Body of pancreas (tissue), 4 donors: Measurements from ENCODE around the gene SLC9A9. TPM values are rescaled to one million over a fixed set of nuclear protein-coding genes. Genes with fewer than 3 reads are reported as not detected.

Experiments used
- ATAC-seq: fragments of 150-250 bp; one replicate; pipeline ENCODE4 v1.9.1; 2016
- DNase-seq, 4 donors: peaks; one replicate each; pipeline ENCODE4 v3.0.0-alpha.2; 2019
- H3K27ac ChIP-seq, 4 donors: fragments of 200-600 bp; sonication (generic); 1 replicate in 3 of 4; 2 replicates in 1 of 4; pipeline versions ENCODE4 v1.5.1 to v1.6.1; 2016 to 2019; ENCODE audit warnings: mild to moderate bottlenecking in 1 of 4, mixed read lengths in 1 of 4, moderate library complexity in 1 of 4
- H3K27me3 ChIP-seq, 2 donors: fragments of 200-600 bp; sonication (generic); one replicate each; pipeline ENCODE4 v1.6.0; 2016; ENCODE audit warnings: mild to moderate bottlenecking in 1 of 2
- H3K36me3 ChIP-seq, 2 donors: fragments of 200-600 bp; sonication (generic); replicated peaks in 1 of 2; 2 replicates each; pipeline ENCODE4 v1.5.1; 2016; ENCODE audit warnings: low read depth in 2 of 2; ENCODE audit not compliant: insufficient read depth in 1 of 2
- H3K4me1 ChIP-seq: fragments of 200-600 bp; sonication (generic); one replicate; pipeline ENCODE4 v1.6.0; 2016
- H3K4me3 ChIP-seq, 2 donors: fragments of 200-600 bp; sonication (generic); 1 replicate in 1 of 2; 2 replicates in 1 of 2; pipeline ENCODE4 v1.5.1; 2016 to 2019
- H3K9me3 ChIP-seq, 3 donors: fragments of 200-600 bp; sonication (generic); 1 replicate in 2 of 3; 2 replicates in 1 of 3; pipeline ENCODE4 v1.5.1; 2016
- CTCF ChIP-seq, 7 experiments: fragments of 450-650 bp in 4 of 7; fragments of 200-600 bp in 3 of 7; sonication (generic) in 3 of 7; IDR thresholded peaks; one replicate each; pipeline ENCODE4 v1.5.1; 2016 to 2019; ENCODE audit warnings: antibody characterized with exemption in 7 of 7
- POLR2A ChIP-seq, 3 donors: fragments of 450-650 bp; IDR thresholded peaks; one replicate each; pipeline ENCODE4 v1.6.1; 2016; ENCODE audit warnings: antibody characterized with exemption in 3 of 3, mild to moderate bottlenecking in 2 of 3
- WGBS, 2 donors: methylation state at CpG; one replicate each; pipeline ENCODE4 v1.1.5; 2017; 5-methylcytosine and 5-hydroxymethylcytosine counted together
- intact Hi-C: fragments of 100-400 bp; cut with DNase I; formaldehyde crosslinking; loops from one replicate; pipeline ENCODE4 v1.15.1; 2023
- total RNA-seq, 2 donors: library from RNA; depleted of rRNA; stranded (reverse); fragments of >200 nt; gene quantifications; one replicate each; pipeline ENCODE4 v1.1.0, GENCODE V29; 2016

SLC9A9 gene
- total RNA-seq, 2 donors from 2014 or later = 1.6 to 2.3 TPM

GRCh38 chr3:143258692-143259091 is 589.6 kb downstream of the SLC9A9 start:
- no peak for ATAC-seq
- intact Hi-C loops = no loop called here
- no peak for DNase-seq
- Histone ChIP-seq H3K27ac (no peak overlapping the region), H3K4me1 (no peaks in the 10 kb centered on the region), H3K36me3 (no peaks in the 10 kb centered on the region), H3K4me3 (no peak overlapping the region), H3K27me3 (no peaks in the 10 kb centered on the region), H3K9me3 (no peaks in the 10 kb centered on the region)
- no peak for TF ChIP-seq POLR2A (IDR thresholded peaks at IDR 0.05)
- no peak for TF ChIP-seq CTCF (IDR thresholded peaks at IDR 0.05)
- WGBS, 2 donors = 86 to 89% methylated on average over 4 of the region's 4 CpGs

- ATAC-seq (no peak), DNase-seq (no peak)
- H3K4me3 ChIP-seq = no peak overlapping the region
- intact Hi-C loops = no loop called here
- no peaks in the 10 kb centered on the region for H3K9me3 ChIP-seq
- H3K27ac ChIP-seq = no peak overlapping the region
- H3K4me1 ChIP-seq = no peaks in the 10 kb centered on the region
- no peaks in the 10 kb centered on the region for H3K36me3 ChIP-seq
- no peaks in the 10 kb centered on the region for H3K27me3 ChIP-seq
- TF ChIP-seq POLR2A (IDR thresholded peaks at IDR 0.05) (no peak), CTCF (IDR thresholded peaks at IDR 0.05) (no peak)
Measured at GRCh38 chr3:143256416-143256815, 591.9 kb downstream of the SLC9A9 start.

- intact Hi-C loops = no loop called here
- Histone ChIP-seq H3K4me1 (no peaks in the 10 kb centered on the region), H3K9me3 (no peaks in the 10 kb centered on the region), H3K4me3 (no peak overlapping the region), H3K27me3 (no peaks in the 10 kb centered on the region), H3K27ac (no peak overlapping the region), H3K36me3 (no peaks in the 10 kb centered on the region)
- TF ChIP-seq POLR2A (IDR thresholded peaks at IDR 0.05) = no peak
- no peak for TF ChIP-seq CTCF (IDR thresholded peaks at IDR 0.05)
- no peak for ATAC-seq
- no peak for DNase-seq
Measured at GRCh38 chr3:143255739-143256138, 592.5 kb downstream of the SLC9A9 start.

- intact Hi-C loops = no loop called here
- DNase-seq (no peak), ATAC-seq (no peak)
- no peak overlapping the region for H3K4me3 ChIP-seq
- no peaks in the 10 kb centered on the region for H3K9me3 ChIP-seq
- H3K27ac ChIP-seq = no peak overlapping the region
- WGBS, 2 donors = 78 to 88% methylated on average over 6 of the region's 6 CpGs
- no peak for TF ChIP-seq POLR2A (IDR thresholded peaks at IDR 0.05)
- no peak for TF ChIP-seq CTCF (IDR thresholded peaks at IDR 0.05)
- no peaks in the 10 kb centered on the region for H3K4me1 ChIP-seq
- H3K27me3 ChIP-seq = no peaks in the 10 kb centered on the region
- no peaks in the 10 kb centered on the region for H3K36me3 ChIP-seq
Measured at GRCh38 chr3:143252931-143253330, 595.3 kb downstream of the SLC9A9 start.

GRCh38 chr3:143249014-143249413 is 599.3 kb downstream of the SLC9A9 start:
- no peak overlapping the region for H3K4me3 ChIP-seq
- no peaks in the 10 kb centered on the region for H3K4me1 ChIP-seq
- H3K27ac ChIP-seq = no peak overlapping the region
- no peaks in the 10 kb centered on the region for H3K9me3 ChIP-seq
- DNase-seq = no peak
- no peaks in the 10 kb centered on the region for H3K36me3 ChIP-seq
- H3K27me3 ChIP-seq = no peaks in the 10 kb centered on the region
- WGBS, 2 donors = 86% methylated on average over 2 of the region's 2 CpGs
- no peak for ATAC-seq
- intact Hi-C loops = no loop called here
- TF ChIP-seq CTCF (IDR thresholded peaks at IDR 0.05) = no peak
- TF ChIP-seq POLR2A (IDR thresholded peaks at IDR 0.05) = no peak
